Activated CD4-positive, alpha-beta T cell treated with anti-CD3 and anti-CD28 coated beads, Interleukin-2, amount 10 ng/mL, durations not matched to agents 7 days and 5 days (primary cell): Measurements from ENCODE around the gene ARMC12. TPM values are rescaled to one million over a fixed set of nuclear protein-coding genes. Genes with fewer than 3 reads are reported as not detected.

Source experiments
- CTCF ChIA-PET: fragments of 350-600 bp; sonication (Branson Sonifier 250); formaldehyde crosslinking; loops from one replicate; lab custom pipeline; 2021; ENCODE audit warnings: antibody characterized with exemption; lab: Charles Lee
- POLR2A ChIA-PET: fragments of 350-600 bp; sonication (Branson Sonifier 250); formaldehyde crosslinking; loops from one replicate; lab custom pipeline; 2021; ENCODE audit warnings: antibody characterized with exemption; lab: Charles Lee
- DNase-seq: peaks from one replicate; pipeline ENCODE4 v3.0.0-alpha.2; 2020
- H3K27ac Mint-ChIP-seq: one replicate; pipeline ENCODE4 v1.8.0; 2021; ENCODE audit warnings: mild to moderate bottlenecking, moderate library complexity, mixed read lengths
- H3K27me3 Mint-ChIP-seq: one replicate; pipeline ENCODE4 v1.8.0; 2021; ENCODE audit warnings: mixed read lengths
- H3K36me3 Mint-ChIP-seq: one replicate; pipeline ENCODE4 v1.8.0; 2021; ENCODE audit warnings: low read depth, mixed read lengths
- H3K4me1 Mint-ChIP-seq: one replicate; pipeline ENCODE4 v1.8.0; 2021; ENCODE audit warnings: mixed read lengths
- H3K4me3 Mint-ChIP-seq: one replicate; pipeline ENCODE4 v1.8.0; 2021; ENCODE audit warnings: mild to moderate bottlenecking, moderate library complexity, mixed read lengths
- H3K9me3 Mint-ChIP-seq: one replicate; pipeline ENCODE4 v1.8.0; 2021; ENCODE audit warnings: mixed read lengths
- total RNA-seq, 2 experiments: library from RNA; stranded (reverse); gene quantifications; one replicate each; pipeline ENCODE4 v1.2.3, GENCODE V29; 2021

ARMC12 gene
- total RNA-seq, 2 experiments from 2014 or later = 1.2 to 1.6 TPM

DNA sequence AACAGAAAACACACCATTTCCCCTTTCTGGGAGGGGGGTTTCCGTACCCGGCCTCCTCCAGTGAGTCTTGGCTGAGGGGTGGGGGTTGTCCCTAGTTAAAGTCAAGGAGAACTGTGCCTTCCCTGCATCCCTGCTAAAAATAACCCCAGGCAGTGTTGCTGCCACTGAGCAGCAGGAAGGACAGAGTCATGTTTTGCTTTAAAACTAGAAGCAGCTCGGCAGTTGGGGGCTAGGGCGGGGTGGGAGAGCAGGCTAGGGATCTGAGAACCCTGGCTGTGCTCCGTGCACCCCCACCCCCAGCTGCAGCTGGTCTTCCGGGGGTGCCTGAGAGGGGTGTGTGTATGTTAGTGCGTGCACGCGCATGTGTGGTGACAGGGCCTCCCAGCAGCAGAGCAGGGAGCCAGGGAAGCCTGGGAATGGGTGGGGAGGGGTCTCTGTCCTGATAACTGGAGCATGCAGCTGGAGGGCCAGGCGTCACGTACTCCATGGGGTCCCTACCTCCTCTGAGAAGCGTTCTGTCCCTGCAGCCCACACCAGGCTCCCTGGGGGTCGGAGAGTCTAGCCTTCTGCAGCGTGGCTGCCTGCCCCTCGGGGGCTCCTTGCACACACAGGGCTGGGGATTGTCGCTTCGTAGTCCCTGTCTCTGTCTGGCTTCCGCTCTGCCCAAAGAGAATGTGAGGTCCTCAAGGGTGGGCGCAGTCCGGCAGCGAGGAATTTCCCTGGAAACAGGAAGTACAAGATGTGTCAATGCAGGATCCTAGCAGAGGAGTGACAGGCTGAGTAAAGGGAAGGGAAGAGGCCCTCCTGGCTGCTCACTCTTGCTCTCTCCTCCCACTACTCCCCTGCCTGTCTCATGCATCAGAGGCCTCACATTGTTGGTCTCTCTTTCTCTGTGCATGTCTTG is 16.8 kb upstream of the ARMC12 start:
- no peak for DNase-seq
- Mint-ChIP-seq H3K4me1 (peaks cover 67% of the 10 kb centered on the region), H3K36me3 (peaks cover 4% of the 10 kb centered on the region), H3K4me3 (peak overlapping the region; percentile 5), H3K9me3 (no peaks in the 10 kb centered on the region), H3K27ac (peak overlapping the region; percentile 88), H3K27me3 (no peaks in the 10 kb centered on the region)
- ChIA-PET POLR2A (interaction anchor here (0.6 kb wide), 1 partner anchor 9 kb away, joined by 3 read pairs; no protein-coding TSS in a partner anchor), CTCF (interaction anchor here (1.7 kb wide), 1 partner anchor 16 kb away, joined by 7 read pairs; no protein-coding TSS in a partner anchor)

GRCh38 chr6:35722121-35722761 is 14.6 kb upstream of the ARMC12 start:
- CTCF ChIA-PET = interaction anchor here (0.6 to 1.0 kb wide), 2 partner anchors 12 to 412 kb away, joined by 3 read pairs; no protein-coding TSS in a partner anchor
- H3K27ac Mint-ChIP-seq = peak overlapping the region; percentile 67
- H3K27me3 Mint-ChIP-seq = no peaks in the 10 kb centered on the region
- no peak for DNase-seq
- no peaks in the 10 kb centered on the region for H3K9me3 Mint-ChIP-seq
- no peak overlapping the region for H3K4me3 Mint-ChIP-seq
- POLR2A ChIA-PET = no interaction called here
- peaks cover 2% of the 10 kb centered on the region for H3K36me3 Mint-ChIP-seq
- peaks cover 80% of the 10 kb centered on the region for H3K4me1 Mint-ChIP-seq

GRCh38 chr6:35723587-35723986 is 13.2 kb upstream of the ARMC12 start:
- ChIA-PET POLR2A (no interaction called here), CTCF (interaction anchor here (0.6 to 1.6 kb wide), 5 partner anchors 34 to 468 kb away, joined by 3 read pairs; no protein-coding TSS in a partner anchor)
- Mint-ChIP-seq H3K36me3 (no peaks in the 10 kb centered on the region), H3K4me1 (peaks cover 78% of the 10 kb centered on the region), H3K9me3 (no peaks in the 10 kb centered on the region), H3K4me3 (no peak overlapping the region), H3K27me3 (no peaks in the 10 kb centered on the region), H3K27ac (no peak overlapping the region)
- DNase-seq = no peak

GRCh38 chr6:35724059-35724458 is 12.8 kb upstream of the ARMC12 start:
- ChIA-PET POLR2A (no interaction called here), CTCF (interaction anchor here (0.7 to 1.6 kb wide), 5 partner anchors 11 to 468 kb away, joined by 3 to 4 read pairs (median 3); no protein-coding TSS in a partner anchor)
- Mint-ChIP-seq H3K36me3 (no peaks in the 10 kb centered on the region), H3K27ac (no peak overlapping the region), H3K4me3 (no peak overlapping the region), H3K9me3 (no peaks in the 10 kb centered on the region), H3K27me3 (no peaks in the 10 kb centered on the region), H3K4me1 (peaks cover 78% of the 10 kb centered on the region)
- DNase-seq = no peak

GRCh38 chr6:35724471-35724870 is 12.4 kb upstream of the ARMC12 start:
- DNase-seq = no peak
- ChIA-PET CTCF (interaction anchor here (1.0 to 1.6 kb wide), 4 partner anchors 11 to 467 kb away, joined by 3 to 4 read pairs (median 3); no protein-coding TSS in a partner anchor), POLR2A (no interaction called here)
- Mint-ChIP-seq H3K4me1 (peaks cover 78% of the 10 kb centered on the region), H3K4me3 (no peak overlapping the region), H3K36me3 (no peaks in the 10 kb centered on the region), H3K27ac (no peak overlapping the region), H3K27me3 (no peaks in the 10 kb centered on the region), H3K9me3 (no peaks in the 10 kb centered on the region)

DNA sequence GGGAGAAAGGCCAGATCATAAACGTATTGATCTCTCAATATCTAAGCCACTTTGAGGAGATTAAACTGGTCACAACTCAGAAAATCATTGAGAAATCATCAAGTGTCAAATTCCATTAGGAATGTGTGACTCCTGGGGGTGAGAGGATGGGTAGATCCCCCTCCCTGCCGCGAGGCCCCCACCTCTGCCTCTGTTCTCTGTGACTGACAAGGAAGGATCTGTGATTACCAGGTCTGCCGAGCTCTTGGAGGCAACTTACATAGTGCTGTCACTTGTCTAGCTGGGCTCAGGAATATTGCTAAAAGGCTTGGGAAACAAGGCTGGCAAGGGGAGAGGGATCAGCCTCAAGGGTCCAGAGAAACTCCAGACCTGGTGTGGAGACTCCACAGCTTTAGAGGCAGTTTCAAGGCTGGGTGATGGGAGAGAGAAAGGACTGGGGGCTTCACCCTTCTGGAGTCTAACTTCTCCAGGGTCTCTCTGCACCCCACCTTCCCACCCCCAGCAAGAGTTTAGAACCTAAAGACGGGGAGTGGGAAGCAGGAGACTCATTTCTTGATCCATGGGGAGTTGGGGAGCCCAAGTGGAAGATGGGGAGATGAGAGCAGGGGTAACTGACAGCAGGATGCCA is 11.6 kb upstream of the ARMC12 start:
- no peak for DNase-seq
- ChIA-PET POLR2A (no interaction called here), CTCF (interaction anchor here (0.5 to 2.1 kb wide), 4 partner anchors 12 to 44 kb away, joined by 3 to 7 read pairs (median 4); no protein-coding TSS in a partner anchor)
- Mint-ChIP-seq H3K27ac (peak overlapping the region; percentile 47), H3K27me3 (no peaks in the 10 kb centered on the region), H3K4me3 (no peak overlapping the region), H3K4me1 (peaks cover 78% of the 10 kb centered on the region), H3K36me3 (no peaks in the 10 kb centered on the region), H3K9me3 (no peaks in the 10 kb centered on the region)

DNA sequence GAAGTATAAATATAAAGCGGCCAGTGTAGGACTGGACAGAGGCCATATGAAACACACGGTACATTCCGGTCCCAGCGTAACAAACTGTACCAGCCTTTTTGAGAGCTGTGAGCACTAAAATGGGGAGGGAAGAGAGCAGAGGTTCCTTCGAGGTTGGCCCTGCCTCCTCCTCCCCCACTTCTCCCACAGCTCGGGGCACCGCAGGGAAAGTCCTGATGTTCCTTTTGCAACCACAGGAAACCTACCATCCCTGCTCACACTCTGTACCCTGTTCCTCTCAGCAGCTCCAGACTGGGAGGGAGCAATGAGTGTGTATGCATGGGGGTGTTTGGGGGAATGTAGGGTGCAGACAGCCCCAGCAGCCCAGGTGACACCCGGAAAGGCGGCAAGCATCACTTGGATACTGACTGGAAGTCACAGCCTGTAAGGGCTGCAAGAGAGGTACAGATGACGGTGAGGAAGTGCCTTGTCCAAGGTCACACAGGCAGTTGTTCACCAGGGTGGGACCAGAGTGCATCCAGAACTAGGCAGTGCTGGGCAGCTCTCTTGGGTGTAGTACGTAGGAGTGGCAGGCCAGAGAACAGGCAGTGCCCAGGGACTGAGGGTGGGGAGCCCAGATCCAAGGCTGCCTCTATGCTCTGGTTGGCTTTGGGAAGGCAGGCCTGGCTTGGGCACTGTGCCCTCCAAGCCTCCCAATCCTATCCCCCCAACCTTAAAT is 11.0 kb upstream of the ARMC12 start:
- Mint-ChIP-seq H3K27ac (peak overlapping the region; percentile 99), H3K4me3 (no peak overlapping the region), H3K9me3 (no peaks in the 10 kb centered on the region), H3K27me3 (no peaks in the 10 kb centered on the region), H3K36me3 (no peaks in the 10 kb centered on the region), H3K4me1 (peaks cover 77% of the 10 kb centered on the region)
- no peak for DNase-seq
- ChIA-PET CTCF (interaction anchor here (0.5 to 2.5 kb wide), 7 partner anchors 10 to 45 kb away, joined by 3 to 7 read pairs (median 4); no protein-coding TSS in a partner anchor), POLR2A (no interaction called here)

GRCh38 chr6:35727231-35727934 is 9.4 kb upstream of the ARMC12 start:
- Mint-ChIP-seq H3K4me1 (peaks cover 82% of the 10 kb centered on the region), H3K27me3 (no peaks in the 10 kb centered on the region), H3K27ac (peak overlapping the region; percentile 99), H3K4me3 (peak overlapping the region; percentile 66), H3K9me3 (no peaks in the 10 kb centered on the region), H3K36me3 (no peaks in the 10 kb centered on the region)
- ChIA-PET POLR2A (no interaction called here), CTCF (interaction anchor here (0.6 to 2.5 kb wide), 9 partner anchors 9 to 843 kb away, joined by 3 to 7 read pairs (median 4); no protein-coding TSS in a partner anchor)
- DNase-seq = no peak

DNA sequence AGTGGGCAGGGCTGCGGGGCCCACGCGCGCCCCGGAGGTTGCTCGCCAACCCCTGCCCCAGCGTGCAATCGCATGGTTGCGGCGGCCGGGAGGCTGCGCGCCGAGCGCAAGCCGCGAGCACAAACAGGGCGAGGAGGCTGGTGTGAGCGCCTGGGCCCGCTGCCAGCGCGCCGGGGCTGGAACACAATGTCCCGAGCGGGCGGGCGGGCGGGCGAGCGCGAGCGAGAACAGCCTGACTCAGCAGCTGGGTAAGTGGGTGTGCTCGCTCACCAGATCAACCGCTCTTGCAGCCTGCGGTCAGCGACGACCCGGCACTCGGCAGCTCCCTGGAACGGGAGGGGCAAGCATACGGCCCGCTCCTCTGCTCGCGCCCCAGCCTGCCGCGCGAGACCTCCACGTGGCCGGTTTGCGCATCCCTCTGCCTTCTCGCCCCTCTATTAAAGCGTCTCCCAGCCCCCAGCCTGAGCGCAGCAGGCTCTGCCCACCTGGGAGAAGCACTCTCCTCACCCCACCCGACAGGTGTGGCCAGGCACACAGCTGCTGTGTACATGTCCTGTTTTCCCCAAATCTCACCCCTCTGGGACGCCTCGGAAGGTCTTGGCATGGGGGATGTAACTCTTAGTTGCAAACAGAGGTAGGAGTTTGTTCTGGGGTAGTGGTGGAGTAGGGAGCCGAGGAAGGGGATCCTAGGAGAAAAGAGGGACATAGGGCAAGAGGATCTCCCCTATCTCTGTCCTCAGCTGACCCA is 8.7 kb upstream of the ARMC12 start:
- CTCF ChIA-PET = interaction anchor here (0.7 to 2.5 kb wide), 5 partner anchors 8 to 37 kb away, joined by 3 to 7 read pairs (median 3); no protein-coding TSS in a partner anchor
- Mint-ChIP-seq H3K36me3 (no peaks in the 10 kb centered on the region), H3K27ac (peak overlapping the region; percentile 99), H3K4me3 (peak overlapping the region; percentile 66), H3K4me1 (peaks cover 89% of the 10 kb centered on the region), H3K27me3 (no peaks in the 10 kb centered on the region), H3K9me3 (no peaks in the 10 kb centered on the region)
- POLR2A ChIA-PET = no interaction called here
- DNase-seq = peak; percentile 89

DNA sequence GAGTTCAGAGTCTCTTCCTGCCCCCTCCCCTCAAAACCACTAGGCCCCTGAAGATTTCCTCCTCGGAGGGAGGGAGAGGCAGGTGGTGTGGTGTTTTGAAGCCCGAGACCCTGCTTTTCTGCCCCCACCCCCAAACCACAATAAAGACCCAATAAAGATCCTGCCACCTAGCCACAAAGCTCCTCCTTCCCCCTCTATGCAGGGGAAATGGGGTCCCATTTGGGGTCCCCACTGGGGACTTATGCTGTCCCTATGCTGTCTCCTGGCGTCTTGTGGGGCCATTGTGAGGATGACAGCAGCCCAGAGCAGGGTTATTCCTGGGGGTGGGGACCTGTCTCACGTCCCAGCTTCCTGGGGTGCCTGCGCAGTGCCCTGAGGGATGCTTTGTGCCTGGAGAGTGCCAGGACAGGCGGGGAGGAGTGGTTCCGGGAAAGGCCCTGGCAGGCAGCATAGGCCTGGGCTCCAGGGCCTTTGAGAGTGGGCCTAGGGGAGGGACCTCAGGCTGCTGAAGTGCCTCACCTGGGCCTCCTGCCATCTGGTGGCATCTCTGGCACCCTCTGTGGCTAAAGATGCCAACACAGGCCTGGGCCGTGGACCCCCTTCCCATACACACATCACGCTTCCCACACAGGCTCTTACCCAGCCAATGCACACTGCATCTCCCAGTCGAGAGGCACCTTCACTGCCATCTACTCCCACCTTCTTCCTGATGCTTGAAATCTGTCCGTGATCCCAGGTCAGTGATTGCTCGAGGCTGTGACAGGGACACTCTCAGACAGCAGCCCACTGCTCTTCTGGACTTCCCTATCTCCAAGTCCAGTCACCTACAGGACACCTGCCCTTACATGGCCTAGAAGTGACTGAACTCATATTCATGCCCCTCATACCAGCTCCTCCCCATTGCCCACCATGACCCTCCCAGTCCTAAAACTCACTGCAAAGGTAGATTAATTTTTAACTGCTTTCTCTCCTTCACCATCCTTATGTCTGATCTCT is 7.9 kb upstream of the ARMC12 start:
- no peaks in the 10 kb centered on the region for H3K36me3 Mint-ChIP-seq
- H3K4me3 Mint-ChIP-seq = peak overlapping the region; percentile 66
- H3K4me1 Mint-ChIP-seq = peaks cover 89% of the 10 kb centered on the region
- H3K27ac Mint-ChIP-seq = peak overlapping the region; percentile 99
- no peaks in the 10 kb centered on the region for H3K9me3 Mint-ChIP-seq
- POLR2A ChIA-PET = no interaction called here
- CTCF ChIA-PET = interaction anchor here (1.2 to 2.5 kb wide), 3 partner anchors 7 to 21 kb away, joined by 3 to 7 read pairs (median 7); no protein-coding TSS in a partner anchor
- peak; percentile 47 for DNase-seq
- H3K27me3 Mint-ChIP-seq = no peaks in the 10 kb centered on the region
